ENCODE data around the gene TNIK.

DNA sequence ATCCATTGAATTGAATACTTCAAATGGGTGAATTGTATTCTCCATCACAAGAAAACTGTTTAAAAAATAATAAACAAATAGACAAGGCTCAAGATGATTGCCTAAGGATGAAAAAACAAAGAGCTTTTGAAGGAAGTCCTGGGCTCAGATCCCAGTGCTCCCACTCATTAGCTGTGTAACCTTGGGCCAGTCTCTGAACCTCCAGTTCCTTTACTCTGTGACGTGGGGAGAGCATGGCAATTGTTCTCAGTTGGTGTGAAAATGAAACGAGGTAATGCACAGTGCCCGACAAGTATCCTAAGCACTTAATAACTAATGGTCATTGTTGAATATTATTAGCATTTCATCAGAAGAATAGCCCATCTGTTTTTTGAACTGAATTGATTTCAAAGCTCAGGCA lies 40.7 kb downstream of the TNIK start:
- TF ChIP-seq RAD21 (conservative IDR thresholded peaks at IDR 0.05) (no peak), EP300 (conservative IDR thresholded peaks at IDR 0.05; ENCODE audit: poor library complexity, severe bottlenecking) (no peak), MXI1 (conservative IDR thresholded peaks at IDR 0.05; ENCODE audit: poor library complexity, severe bottlenecking) (no peak), EZH2 (IDR thresholded peaks at IDR 0.05; ENCODE audit: borderline replicate concordance, insufficient read depth, low read length, poor library complexity, severe bottlenecking) (no peak)
- TF ChIP-seq, protein P1, sequence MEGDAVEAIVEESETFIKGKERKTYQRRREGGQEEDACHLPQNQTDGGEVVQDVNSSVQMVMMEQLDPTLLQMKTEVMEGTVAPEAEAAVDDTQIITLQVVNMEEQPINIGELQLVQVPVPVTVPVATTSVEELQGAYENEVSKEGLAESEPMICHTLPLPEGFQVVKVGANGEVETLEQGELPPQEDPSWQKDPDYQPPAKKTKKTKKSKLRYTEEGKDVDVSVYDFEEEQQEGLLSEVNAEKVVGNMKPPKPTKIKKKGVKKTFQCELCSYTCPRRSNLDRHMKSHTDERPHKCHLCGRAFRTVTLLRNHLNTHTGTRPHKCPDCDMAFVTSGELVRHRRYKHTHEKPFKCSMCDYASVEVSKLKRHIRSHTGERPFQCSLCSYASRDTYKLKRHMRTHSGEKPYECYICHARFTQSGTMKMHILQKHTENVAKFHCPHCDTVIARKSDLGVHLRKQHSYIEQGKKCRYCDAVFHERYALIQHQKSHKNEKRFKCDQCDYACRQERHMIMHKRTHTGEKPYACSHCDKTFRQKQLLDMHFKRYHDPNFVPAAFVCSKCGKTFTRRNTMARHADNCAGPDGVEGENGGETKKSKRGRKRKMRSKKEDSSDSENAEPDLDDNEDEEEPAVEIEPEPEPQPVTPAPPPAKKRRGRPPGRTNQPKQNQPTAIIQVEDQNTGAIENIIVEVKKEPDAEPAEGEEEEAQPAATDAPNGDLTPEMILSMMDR (IDR thresholded peaks at IDR 0.05; ENCODE audit: poor library complexity, severe bottlenecking) = no peak
- TF ChIP-seq, protein P2, sequence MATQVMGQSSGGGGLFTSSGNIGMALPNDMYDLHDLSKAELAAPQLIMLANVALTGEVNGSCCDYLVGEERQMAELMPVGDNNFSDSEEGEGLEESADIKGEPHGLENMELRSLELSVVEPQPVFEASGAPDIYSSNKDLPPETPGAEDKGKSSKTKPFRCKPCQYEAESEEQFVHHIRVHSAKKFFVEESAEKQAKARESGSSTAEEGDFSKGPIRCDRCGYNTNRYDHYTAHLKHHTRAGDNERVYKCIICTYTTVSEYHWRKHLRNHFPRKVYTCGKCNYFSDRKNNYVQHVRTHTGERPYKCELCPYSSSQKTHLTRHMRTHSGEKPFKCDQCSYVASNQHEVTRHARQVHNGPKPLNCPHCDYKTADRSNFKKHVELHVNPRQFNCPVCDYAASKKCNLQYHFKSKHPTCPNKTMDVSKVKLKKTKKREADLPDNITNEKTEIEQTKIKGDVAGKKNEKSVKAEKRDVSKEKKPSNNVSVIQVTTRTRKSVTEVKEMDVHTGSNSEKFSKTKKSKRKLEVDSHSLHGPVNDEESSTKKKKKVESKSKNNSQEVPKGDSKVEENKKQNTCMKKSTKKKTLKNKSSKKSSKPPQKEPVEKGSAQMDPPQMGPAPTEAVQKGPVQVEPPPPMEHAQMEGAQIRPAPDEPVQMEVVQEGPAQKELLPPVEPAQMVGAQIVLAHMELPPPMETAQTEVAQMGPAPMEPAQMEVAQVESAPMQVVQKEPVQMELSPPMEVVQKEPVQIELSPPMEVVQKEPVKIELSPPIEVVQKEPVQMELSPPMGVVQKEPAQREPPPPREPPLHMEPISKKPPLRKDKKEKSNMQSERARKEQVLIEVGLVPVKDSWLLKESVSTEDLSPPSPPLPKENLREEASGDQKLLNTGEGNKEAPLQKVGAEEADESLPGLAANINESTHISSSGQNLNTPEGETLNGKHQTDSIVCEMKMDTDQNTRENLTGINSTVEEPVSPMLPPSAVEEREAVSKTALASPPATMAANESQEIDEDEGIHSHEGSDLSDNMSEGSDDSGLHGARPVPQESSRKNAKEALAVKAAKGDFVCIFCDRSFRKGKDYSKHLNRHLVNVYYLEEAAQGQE (IDR thresholded peaks at IDR 0.05; ENCODE audit: borderline replicate concordance) = no peak
